NOMO-1 (cell line): ENCODE data around the gene SOBP.

Experiments used
- DNase-seq, 2 experiments: peaks; one replicate each; lab custom pipeline; 2025; ENCODE audit not compliant: unreplicated experiment in 2 of 2; lab: John Stamatoyannopoulos, UW

Gene SOBP

DNA sequence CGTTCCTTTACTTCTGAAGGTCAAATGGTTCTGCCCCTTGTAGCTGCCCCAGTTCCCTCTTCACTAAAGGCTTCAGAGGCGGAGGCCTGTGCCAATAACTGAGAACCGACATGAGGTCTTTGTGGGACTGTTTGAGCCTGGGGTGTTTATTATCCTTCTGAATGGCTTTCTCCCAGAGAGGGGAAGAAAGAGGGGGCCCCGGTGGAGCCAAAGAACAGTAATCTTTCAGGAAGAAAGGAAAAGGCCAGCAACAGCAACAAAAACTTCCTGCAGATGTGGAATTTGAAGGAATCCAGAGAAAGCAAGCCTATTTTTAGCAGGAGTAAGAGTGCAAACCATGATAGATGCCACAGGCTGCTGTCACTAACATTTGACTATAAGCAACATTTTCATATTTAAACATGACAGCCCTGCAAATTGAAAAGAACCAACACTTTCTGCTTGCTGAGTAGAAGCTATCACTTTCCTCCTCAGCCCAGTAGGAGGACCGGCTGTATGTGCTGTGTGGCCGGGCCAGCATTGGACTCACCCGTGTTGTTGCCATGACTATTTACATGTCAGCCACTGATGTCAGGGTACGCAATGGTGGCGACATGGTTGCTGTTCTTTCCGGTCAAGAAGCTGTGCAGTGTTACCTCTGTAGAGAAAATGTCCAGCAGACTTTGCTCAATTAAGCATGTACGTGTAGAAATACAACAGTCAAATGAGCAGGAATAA, 121.3 kb downstream of the SOBP start:
- no peak for DNase-seq

DNA sequence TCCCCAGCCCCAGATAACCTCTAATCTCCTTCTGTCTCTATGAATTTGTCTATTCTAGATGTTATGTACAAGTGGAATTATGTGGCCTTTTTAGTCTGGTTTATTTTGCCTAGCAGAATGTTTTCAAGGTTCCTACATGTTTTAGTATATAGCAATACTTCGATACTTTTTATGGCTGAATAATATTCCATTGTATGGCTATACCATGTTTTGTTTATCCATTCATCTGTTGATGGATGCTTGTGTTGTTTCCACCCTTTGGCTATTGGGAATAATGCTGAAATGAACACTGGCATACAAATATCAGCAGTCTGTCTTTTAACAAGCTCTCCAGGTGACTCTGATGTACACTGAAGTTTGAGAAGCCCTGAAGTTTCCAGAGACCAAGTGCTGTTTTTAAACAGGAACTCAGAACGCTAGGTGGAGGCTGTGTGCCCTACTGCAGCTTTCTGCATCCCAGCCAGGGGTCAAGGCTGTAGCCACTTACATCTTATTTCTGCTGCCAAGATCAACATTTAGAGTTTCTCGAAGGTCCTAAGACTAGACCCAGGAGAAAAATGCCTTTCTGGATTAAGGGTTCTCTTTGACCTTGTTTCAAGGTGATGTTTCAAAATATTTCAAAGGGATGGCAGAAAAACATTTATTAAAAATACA, 123.0 kb downstream of the SOBP start:
- no peak for DNase-seq

DNA sequence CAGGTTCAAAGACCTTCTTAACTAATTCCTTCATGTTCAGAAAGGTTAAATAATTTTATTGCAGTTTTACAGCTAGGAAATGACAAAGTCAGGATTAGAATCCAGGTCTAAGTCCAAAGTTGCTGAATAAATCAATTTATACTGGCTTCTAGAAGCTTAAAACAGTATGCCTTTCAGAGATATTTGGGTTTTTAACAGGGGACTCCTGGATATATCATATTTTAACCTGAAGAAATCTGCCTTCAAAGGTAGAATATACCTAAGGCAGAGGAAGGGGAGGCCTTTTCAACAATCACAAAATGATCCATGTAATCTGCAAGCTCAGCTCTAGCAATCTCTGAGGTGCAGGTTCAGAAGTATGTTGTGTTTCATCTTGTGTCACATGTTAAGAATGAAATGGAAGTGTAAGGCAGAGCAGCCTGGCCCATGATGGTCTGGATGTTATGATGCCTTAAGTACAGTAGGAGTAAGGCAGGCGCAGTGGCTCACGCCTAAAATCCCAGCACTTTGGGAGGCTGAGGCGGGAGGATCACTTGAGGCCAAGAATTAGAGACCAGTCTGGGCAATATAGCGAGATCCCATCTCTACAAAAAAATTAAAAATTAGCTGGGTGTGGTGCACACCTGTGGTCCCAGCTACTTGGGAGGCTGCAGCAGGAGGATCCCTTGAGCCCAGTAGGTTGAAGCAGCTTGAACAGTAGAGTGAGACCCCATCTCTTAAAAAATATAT, 123.9 kb downstream of the SOBP start:
- DNase-seq, result no peak

DNA sequence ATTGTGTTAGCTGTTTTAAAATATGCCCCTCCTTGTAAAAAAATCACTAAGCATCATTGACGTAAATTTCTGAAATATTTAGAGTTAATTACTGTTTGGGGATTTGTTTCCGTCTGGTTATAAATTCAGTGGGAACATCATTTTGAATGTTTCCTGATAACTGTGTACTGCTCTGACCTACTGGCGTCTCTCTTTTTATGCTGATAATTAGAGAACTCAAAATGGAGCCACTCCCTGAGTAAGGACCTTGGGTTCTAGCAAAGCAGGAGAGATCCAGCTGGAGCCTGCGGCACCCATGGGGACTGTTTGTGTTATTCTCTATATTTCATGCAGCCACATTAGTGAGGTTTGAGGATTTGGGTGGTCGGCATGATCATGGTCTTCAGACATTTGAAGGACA, 124.9 kb downstream of the SOBP start:
- no peak for DNase-seq

DNA sequence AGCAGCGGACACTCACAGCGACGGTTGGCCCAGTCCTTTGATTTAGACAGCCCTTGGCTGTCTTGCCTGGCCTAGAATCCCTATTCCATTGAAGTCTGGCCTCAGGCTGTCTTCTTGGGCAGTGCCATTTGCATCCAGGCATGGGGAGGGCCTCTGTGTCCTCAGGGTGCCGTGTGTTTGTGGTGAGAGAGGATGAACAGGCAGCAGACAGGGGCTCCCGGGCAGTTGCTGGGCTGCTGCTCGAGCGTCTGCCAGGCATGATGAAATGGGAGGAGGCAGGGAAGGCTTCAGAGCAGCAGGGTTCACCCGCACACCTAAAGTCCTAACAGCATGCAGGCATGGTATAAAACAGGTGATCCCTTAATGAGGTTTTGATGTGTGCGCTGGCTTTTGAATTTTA, 126.9 kb downstream of the SOBP start:
- DNase-seq, result no peak

DNA sequence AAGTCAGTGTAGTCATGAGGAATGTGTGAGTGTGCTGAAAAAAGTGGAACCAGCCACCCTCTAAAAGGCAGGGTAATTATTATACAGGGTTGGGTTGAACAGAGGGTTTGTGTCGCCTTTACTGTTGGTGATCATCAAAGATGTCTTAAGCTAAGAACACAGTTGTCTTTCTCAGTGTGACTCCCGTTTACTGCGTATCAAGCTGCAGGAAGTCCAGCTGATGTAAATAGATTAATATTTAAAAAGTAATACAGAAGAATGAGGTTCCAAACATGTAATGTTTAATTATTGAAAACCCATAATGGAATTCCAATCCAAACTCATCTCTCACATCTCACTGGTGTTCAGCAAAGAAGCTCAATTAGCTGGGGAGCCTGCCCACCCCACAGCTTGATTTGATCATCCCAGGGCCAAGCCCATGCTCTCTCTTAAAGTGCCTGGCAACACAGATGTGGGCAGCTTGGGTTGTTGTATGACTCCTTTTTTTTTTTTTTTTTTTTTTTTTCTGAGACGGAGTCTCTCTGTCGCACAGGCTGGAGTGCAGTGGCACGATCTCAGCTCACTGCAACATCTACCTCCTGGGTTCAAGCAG, 127.5 kb downstream of the SOBP start:
- no peak for DNase-seq

DNA sequence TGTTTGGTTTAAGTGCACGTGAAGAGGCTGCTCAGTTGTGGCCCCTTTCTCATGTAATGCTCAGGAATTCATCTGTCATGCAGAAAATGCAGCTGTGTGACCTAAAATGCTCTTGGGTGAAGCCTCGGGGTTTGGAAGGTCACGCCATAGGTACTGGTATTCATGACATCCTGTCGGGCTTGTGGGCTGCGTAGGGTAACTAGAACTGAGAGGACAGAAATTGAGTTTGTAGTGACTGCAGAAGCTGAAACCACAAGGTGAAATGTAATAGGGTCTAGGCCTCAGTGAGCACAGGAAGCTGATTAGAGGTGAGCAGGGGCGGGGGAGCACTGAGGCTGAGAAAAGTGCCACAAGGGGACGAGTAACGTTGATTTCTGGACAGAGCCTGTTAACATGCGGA, 128.8 kb downstream of the SOBP start:
- no peak for DNase-seq

DNA sequence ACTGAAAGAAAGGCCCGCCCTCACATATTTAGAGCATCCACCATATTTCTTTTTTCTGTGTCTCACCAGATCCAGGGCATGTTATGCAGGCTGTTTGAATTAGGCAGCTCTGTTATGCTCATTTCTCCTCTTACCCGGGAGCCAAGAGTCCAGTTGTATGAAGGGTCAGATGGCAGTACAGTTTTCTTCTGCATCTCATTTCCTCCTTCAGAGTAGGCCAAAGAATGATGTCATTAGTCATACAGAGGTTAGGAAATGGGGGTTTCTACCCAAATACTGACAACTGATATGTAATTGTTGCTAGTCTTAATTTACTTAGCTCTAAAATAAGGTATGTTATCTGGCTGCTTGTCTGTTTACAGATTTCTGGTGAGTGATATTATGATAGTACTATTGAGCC, 130.8 kb downstream of the SOBP start:
- no peak for DNase-seq

DNA sequence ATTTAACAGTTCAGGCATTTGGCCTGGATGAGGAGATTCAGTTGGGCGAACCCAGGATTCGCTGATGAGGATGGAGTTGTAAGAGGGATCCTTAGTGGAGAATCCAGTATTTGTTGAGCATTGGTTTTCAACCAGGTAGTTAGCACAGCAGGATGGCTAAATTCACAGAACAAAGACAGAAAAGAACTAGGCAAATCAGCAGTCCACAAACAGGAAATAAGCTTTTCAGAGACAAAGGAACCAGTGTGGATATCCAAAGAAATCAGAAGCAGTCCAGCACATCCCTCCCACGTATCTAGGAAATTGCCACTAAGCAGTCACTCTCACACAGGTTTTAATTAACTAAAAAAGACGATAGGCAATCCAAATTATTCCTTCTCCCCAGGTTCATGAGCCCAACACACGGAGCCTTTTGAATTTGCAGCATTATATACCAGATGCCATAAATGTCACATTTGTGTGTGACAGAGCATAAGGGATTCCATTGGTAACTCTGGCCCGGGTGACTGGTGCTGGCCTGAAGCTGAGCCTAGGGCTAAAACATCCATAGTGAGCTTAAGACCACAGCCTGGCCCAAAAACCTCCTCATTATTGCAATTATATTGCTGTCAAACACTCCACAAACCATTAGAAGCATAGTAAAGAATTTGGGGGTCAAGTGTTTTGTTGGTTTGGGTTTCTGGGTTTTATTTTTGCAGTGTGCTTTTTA, 131.5 kb downstream of the SOBP start:
- no peak for DNase-seq

DNA sequence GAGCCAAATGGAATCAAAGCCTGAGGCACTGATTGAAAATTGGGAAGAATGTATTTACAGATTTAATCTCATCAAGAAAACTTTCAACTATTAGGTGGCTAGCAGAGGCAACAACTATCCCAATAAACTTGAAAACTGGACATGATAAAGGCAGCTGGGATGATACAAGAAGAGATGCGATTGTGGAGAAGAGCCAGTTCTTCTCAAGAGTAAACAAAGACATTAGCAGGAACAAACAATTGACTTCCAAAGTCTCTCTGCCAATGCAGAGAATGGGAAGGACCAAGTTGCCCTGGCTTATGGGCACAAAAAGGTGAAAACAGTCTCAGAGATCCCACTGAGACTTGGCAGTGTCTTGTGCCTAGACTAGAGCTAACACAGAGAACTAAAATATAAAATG, 132.4 kb downstream of the SOBP start:
- no peak for DNase-seq

DNA sequence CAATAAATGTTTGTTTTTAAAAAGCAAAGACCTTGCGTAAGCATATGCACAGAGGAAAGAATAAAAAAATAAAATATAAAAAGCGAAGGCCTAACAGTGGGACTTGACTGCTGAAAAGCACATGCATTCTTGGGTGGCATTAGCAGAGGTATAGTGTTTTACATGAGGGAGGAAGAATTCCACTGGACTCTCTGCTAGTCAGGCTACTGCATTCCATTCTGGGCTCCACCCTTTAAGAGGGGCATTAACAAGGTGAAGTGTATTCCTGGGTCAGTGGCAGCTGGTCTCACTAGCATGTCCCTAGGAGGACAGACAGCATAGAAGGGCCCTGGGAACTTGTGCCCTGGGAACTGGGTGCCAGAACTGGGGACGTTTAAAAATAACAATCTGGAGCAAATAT, 134.1 kb downstream of the SOBP start:
- DNase-seq, result no peak

DNA sequence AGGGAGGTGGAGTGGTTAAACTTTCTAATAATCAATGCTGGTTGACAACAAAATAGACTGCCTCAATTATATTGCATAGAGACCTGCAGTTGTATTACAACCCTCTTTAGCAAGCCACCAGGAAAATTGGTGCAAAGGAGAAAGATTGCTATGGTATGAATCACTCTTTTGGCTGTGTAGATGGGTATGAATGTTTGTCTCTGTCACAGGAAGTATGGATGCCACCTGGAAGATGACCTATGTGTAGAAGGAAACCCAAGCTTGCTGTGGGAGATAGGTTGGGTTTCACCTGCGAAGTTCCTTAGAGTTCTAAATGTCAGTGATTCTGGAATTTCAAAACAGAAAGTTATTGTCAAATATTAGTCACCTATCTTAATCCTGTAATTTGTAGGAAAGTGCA, 134.6 kb downstream of the SOBP start:
- no peak for DNase-seq

DNA sequence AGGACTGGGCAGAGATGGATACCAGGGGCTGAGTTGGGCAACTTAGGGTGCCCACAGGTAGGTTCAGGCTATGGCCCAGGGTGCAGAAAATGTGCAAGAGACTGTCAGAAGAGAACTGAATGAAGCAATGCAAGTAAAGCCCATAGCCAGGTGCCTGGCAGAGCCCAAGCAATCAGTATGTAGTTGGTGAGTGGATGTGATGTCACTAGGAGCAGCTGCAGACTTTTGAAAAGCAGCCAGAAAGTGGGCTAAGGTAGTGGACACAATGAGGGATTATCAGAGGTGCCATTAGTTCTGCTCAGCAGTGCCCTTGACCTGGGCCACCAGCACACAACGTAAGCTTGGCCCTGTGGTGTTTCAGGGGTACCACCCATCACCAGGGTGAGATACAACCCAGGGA, 135.3 kb downstream of the SOBP start:
- DNase-seq, result no peak

DNA sequence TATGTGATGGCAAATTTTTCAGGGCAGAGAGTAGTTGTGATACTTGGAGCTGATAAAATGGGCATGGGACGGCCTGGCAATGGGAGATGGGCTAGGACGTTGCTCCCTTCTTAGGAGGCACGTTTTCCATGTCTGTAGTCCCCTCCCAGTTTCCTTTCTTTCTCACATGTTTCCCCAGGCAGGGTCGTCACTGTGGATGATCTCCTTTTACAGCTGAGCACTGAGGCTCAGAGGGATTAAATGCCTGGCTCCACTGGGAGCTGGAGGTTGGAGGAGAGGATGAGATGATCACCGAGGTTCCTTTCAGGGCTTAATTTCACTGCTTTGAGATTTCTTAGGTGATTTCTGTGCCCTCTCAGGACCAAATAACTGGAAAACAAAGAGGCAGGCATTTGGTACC, 136.7 kb downstream of the SOBP start:
- no peak for DNase-seq

DNA sequence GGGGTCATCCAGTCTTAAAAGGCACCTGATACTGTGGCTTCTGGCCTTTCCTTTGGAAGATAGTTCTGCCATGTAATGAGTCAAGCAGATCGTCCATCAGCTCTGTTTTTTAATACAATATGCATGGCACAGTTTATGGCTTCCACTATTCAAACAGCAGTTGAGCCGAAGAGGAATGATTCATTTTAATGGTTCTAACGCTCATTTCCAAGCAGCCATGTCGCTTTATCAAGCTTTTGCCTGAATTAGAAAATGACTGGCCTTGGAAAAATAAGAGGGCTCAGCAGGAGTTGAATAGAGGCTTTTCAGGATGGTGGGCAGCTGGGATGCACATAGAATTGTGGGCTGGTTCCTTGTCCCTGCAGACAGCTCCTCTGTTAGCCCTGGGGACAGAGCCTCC, 138.1 kb downstream of the SOBP start:
- no peak for DNase-seq

DNA sequence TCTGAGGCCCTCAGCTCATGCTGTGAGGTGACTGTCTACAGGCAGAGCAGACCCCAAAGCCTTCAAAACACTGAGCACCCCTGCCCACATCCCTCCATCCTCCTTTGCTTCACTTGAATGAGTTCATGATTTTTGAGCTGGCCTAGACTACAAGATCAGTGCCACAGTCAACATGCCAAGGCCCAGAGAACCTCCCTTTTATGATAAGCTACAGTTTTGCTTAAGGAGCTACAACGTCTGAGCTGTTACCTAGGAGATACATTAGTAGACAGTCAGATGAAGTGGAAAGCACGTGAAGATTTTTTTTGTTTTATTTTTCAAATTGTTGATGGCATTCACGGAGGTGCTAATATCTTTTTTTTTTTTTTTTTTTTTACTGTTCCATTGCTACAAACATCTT, 139.0 kb downstream of the SOBP start:
- DNase-seq, result no peak

DNA sequence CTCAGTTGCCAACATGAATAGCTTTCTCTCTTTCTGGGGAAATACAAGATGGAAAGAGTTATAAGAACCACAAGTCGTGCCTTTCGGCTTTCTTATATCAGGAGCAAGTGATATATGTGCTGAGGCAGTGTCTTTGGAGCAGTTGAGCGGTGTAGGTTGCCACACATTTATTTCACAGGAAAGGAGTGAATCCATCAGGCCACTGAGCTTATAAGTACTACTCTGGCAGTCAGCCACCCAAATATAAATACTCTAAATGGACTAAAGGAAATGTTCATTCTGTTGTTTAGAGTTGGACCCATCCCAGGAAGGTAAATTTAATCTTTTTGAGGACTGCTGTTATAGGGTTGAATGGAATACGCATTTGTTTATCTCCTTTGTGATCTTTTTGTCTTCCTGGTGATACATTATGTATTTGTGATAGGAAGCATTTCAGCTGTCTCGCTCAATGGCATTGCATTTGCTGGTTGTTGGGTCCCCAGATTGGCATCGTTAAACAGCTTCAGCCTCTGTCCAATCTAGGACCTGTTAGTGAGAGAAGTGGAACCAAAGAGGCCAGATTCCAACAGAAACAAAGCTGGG, 139.7 kb downstream of the SOBP start:
- DNase-seq, result no peak

DNA sequence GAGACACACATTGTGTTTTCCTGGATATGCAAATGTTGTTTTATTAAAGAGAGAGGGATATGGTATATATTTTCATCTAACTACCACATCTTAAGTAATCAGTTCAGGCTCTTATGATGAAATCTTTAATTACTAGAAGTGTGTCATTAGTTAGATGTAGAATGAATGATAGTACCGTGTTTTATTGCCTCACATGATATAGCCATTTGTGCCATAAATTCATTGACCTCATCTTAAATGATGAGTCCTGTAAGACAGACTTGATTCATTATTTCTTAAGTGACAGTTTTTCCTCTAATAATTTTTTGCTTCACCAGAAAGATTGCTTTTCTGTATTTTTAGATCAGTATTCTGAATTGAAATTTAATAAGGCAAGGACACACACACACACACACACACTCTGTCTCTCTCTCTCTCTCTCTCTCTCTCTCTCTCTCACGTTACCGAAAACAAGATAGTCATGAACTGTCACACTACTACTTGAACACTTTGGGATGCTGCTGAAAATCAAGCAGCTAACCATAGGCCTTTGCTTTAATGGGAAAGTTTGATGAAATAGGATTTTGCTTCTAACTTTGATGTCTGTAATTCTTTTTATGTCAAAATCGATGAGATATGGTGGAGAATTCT, 140.5 kb downstream of the SOBP start:
- DNase-seq, result no peak

DNA sequence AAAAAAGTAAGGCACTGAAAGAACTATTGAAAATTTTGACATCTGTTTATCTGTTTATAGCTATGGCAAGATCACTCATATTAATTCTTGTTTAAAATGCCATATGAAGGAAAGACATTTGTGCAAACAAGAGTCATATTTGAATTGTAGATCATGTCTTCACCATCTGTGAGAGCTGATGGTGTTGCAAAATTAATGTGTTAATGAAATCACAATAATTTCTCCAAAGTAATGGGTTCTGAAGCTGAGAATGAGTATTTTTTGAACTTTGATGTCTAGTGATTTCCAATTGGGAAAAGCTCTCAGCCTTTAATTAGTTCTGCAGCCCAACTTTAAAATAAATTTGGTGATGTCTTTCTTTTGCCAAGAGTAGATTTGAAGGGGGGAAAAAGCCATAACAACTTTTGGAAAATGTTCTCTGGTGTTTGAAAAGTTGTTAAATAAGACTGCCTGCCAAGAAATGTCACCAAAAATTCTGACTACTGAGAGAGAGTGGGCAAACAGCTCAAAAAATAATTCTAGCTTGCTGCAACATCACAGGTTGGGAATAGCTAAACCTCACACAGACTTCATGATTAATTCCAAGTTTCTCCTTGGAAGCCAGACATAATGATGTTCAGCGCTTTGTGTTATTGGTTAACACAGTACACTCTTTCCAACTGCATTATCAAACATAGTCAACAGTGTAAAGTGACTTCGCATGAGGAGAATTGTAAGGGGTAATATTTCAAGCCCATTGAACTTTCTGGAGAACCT, 142.6 kb downstream of the SOBP start:
- no peak for DNase-seq
